Measurements from ENCODE around the gene MTREX.

MTREX gene

DNA sequence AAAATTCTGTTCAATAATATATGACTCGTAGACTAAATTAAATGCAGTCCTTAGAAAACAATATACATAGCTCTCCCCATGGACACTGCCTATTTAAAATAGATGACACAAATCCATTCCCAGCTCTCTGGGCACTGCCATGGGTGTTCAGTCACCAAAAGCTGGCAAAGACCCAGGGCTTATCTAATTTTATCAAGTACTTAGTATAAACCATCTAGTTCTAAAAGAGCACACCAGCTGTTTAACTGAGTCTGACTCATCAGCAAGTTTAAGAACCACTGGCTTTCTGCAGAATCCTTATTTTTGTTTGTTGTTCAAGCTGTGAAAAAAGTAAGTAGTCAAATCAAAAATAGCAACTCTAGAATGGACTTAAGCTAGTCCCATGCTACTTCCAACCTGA is 119.4 kb downstream of the MTREX start:
- no peak overlapping the region for H2AFZ ChIP-seq (ENCODE audit: low read depth, low read length)
- no peaks in the 10 kb centered on the region for H3K9me3 ChIP-seq (ENCODE audit: insufficient read depth, low read length)
- H4K20me1 ChIP-seq (ENCODE audit: insufficient read depth, low read length) = no peaks in the 10 kb centered on the region
- H3K27ac ChIP-seq (ENCODE audit: low read length) = no peak overlapping the region
- no peak overlapping the region for H3K4me3 ChIP-seq (ENCODE audit: low read length)
- TF ChIP-seq, protein P1, sequence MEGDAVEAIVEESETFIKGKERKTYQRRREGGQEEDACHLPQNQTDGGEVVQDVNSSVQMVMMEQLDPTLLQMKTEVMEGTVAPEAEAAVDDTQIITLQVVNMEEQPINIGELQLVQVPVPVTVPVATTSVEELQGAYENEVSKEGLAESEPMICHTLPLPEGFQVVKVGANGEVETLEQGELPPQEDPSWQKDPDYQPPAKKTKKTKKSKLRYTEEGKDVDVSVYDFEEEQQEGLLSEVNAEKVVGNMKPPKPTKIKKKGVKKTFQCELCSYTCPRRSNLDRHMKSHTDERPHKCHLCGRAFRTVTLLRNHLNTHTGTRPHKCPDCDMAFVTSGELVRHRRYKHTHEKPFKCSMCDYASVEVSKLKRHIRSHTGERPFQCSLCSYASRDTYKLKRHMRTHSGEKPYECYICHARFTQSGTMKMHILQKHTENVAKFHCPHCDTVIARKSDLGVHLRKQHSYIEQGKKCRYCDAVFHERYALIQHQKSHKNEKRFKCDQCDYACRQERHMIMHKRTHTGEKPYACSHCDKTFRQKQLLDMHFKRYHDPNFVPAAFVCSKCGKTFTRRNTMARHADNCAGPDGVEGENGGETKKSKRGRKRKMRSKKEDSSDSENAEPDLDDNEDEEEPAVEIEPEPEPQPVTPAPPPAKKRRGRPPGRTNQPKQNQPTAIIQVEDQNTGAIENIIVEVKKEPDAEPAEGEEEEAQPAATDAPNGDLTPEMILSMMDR (IDR thresholded peaks at IDR 0.05; ENCODE audit: low read depth, low read length) = no peak
- TF ChIP-seq EZH2phosphoT487 (IDR thresholded peaks at IDR 0.05; ENCODE audit: low read depth) = no peak
- no peaks in the 10 kb centered on the region for H3K4me1 ChIP-seq (ENCODE audit: low read length)
- peaks cover 53% of the 10 kb centered on the region for H3K36me3 ChIP-seq (replicated peaks; ENCODE audit: low read depth, low read length)
- H3K79me2 ChIP-seq (ENCODE audit: low read length) = no peaks in the 10 kb centered on the region
- H3K9ac ChIP-seq (ENCODE audit: low read length) = no peak overlapping the region
- no peak overlapping the region for H3K4me2 ChIP-seq (ENCODE audit: low read length)
- H3K27me3 ChIP-seq (ENCODE audit: low read depth, low read length) = no peaks in the 10 kb centered on the region

- Histone ChIP-seq H3K36me3 (replicated peaks; ENCODE audit: low read depth, low read length) (peaks cover 37% of the 10 kb centered on the region), H4K20me1 (ENCODE audit: insufficient read depth, low read length) (no peaks in the 10 kb centered on the region), H3K9ac (ENCODE audit: low read length) (no peak overlapping the region), H3K4me3 (ENCODE audit: low read length) (no peak overlapping the region), H3K4me1 (ENCODE audit: low read length) (no peaks in the 10 kb centered on the region), H3K27me3 (ENCODE audit: low read depth, low read length) (no peaks in the 10 kb centered on the region), H2AFZ (ENCODE audit: low read depth, low read length) (no peak overlapping the region), H3K27ac (ENCODE audit: low read length) (no peak overlapping the region), H3K9me3 (ENCODE audit: insufficient read depth, low read length) (no peaks in the 10 kb centered on the region), H3K4me2 (ENCODE audit: low read length) (no peak overlapping the region), H3K79me2 (ENCODE audit: low read length) (no peaks in the 10 kb centered on the region)
- no peak for TF ChIP-seq EZH2phosphoT487 (IDR thresholded peaks at IDR 0.05; ENCODE audit: low read depth)
- TF ChIP-seq, protein P1 (IDR thresholded peaks at IDR 0.05; ENCODE audit: low read depth, low read length) = no peak
Observed at GRCh38 chr5:55429221-55429612, 121.4 kb downstream of the MTREX start.

DNA sequence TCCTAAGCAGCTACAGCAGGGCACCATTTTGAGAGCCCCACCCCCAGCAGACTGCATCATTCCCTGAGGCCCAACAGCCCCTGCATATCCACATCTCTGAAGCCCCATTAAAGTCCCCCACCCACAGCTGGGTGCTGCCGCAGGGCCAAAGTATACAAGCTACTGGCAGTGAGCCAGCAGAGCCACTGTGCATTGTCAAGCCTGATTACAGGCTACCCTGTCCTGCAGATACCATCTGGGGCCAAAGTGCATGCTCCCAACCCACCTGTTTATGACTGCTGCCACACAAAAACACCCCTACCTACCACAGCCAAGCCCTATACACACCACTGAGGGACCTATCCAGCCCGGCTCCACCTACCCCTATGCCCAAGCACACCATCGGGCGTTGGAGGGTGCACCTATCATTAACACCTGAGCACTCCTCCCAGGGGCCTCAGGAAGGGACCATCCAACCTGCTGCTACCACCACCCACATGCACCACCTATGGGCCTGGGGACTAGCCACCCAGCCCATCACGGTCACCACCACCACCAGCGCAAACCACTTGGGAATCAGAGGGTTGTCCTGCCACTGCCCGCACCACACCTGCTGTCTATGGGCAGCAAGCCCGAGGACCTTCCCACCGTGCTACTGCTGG is 121.9 kb downstream of the MTREX start:
- TF ChIP-seq, protein P1 (IDR thresholded peaks at IDR 0.05; ENCODE audit: low read depth, low read length) = no peak
- TF ChIP-seq EZH2phosphoT487 (IDR thresholded peaks at IDR 0.05; ENCODE audit: low read depth) = no peak
- Histone ChIP-seq H3K27me3 (ENCODE audit: low read depth, low read length) (no peaks in the 10 kb centered on the region), H3K9ac (ENCODE audit: low read length) (no peak overlapping the region), H3K9me3 (ENCODE audit: insufficient read depth, low read length) (no peaks in the 10 kb centered on the region), H4K20me1 (ENCODE audit: insufficient read depth, low read length) (no peaks in the 10 kb centered on the region), H3K36me3 (replicated peaks; ENCODE audit: low read depth, low read length) (peaks cover 37% of the 10 kb centered on the region), H3K79me2 (ENCODE audit: low read length) (no peaks in the 10 kb centered on the region), H3K4me1 (ENCODE audit: low read length) (no peaks in the 10 kb centered on the region), H3K4me3 (ENCODE audit: low read length) (no peak overlapping the region), H3K4me2 (ENCODE audit: low read length) (no peak overlapping the region), H3K27ac (ENCODE audit: low read length) (no peak overlapping the region), H2AFZ (ENCODE audit: low read depth, low read length) (no peak overlapping the region)

- Histone ChIP-seq H3K9ac (ENCODE audit: low read length) (no peak overlapping the region), H3K27me3 (ENCODE audit: low read depth, low read length) (no peaks in the 10 kb centered on the region), H3K9me3 (ENCODE audit: insufficient read depth, low read length) (no peaks in the 10 kb centered on the region), H2AFZ (ENCODE audit: low read depth, low read length) (no peak overlapping the region), H3K4me2 (ENCODE audit: low read length) (no peak overlapping the region), H3K4me1 (ENCODE audit: low read length) (no peaks in the 10 kb centered on the region), H3K79me2 (ENCODE audit: low read length) (no peaks in the 10 kb centered on the region), H3K4me3 (ENCODE audit: low read length) (no peak overlapping the region), H3K27ac (ENCODE audit: low read length) (no peak overlapping the region), H4K20me1 (ENCODE audit: insufficient read depth, low read length) (no peaks in the 10 kb centered on the region), H3K36me3 (replicated peaks; ENCODE audit: low read depth, low read length) (peaks cover 23% of the 10 kb centered on the region)
- TF ChIP-seq, protein P1 (IDR thresholded peaks at IDR 0.05; ENCODE audit: low read depth, low read length) = no peak
- TF ChIP-seq EZH2phosphoT487 (IDR thresholded peaks at IDR 0.05; ENCODE audit: low read depth) = no peak
Observed at GRCh38 chr5:55432549-55432948, 124.8 kb downstream of the MTREX start.

Measured in OCI-LY3 (cell line).